Activated CD4-positive, alpha-beta memory T cell treated with anti-CD3 and anti-CD28 coated beads, Interleukin-2, amount 10 ng/mL, durations not matched to agents 7 days and 5 days (primary cell): ENCODE results near the gene PALLD. TPM values are rescaled to one million over a fixed set of nuclear protein-coding genes. Genes with fewer than 3 reads are reported as not detected.

ENCODE experiments used
- CTCF ChIA-PET: fragments of 350-600 bp; sonication (Branson Sonifier 250); formaldehyde crosslinking; loops from one replicate; lab custom pipeline; 2021; ENCODE audit warnings: antibody characterized with exemption, inconsistent platforms; lab: Charles Lee
- POLR2A ChIA-PET: fragments of 350-600 bp; sonication (Branson Sonifier 250); formaldehyde crosslinking; loops from one replicate; lab custom pipeline; 2021; ENCODE audit warnings: antibody characterized with exemption; lab: Charles Lee
- DNase-seq: peaks from one replicate; pipeline ENCODE4 v3.0.0-alpha.2; 2020
- H3K27ac Mint-ChIP-seq: one replicate; pipeline ENCODE4 v1.8.0; 2021; ENCODE audit warnings: mild to moderate bottlenecking, mixed read lengths
- H3K27me3 Mint-ChIP-seq: one replicate; pipeline ENCODE4 v1.8.0; 2021; ENCODE audit warnings: mixed read lengths
- H3K36me3 Mint-ChIP-seq: one replicate; pipeline ENCODE4 v1.8.0; 2021; ENCODE audit warnings: low read depth, mixed read lengths
- H3K4me1 Mint-ChIP-seq: one replicate; pipeline ENCODE4 v1.8.0; 2021; ENCODE audit warnings: mixed read lengths
- H3K4me3 Mint-ChIP-seq: one replicate; pipeline ENCODE4 v1.8.0; 2021; ENCODE audit warnings: mild to moderate bottlenecking, mixed read lengths
- H3K9me3 Mint-ChIP-seq: one replicate; pipeline ENCODE4 v1.8.0; 2021; ENCODE audit warnings: mixed read lengths
- total RNA-seq, 2 experiments: library from RNA; stranded (reverse); gene quantifications; one replicate each; pipeline ENCODE4 v1.2.3, GENCODE V29; 2021

PALLD gene
- total RNA-seq, 2 experiments from 2014 or later: 5.4 to 5.8 TPM

- CTCF ChIA-PET: no interaction called here
- no peaks in the 10 kb centered on the region for H3K36me3 Mint-ChIP-seq
- peak overlapping the region; percentile 45 for H3K4me3 Mint-ChIP-seq
- no peaks in the 10 kb centered on the region for H3K9me3 Mint-ChIP-seq
- peaks cover 14% of the 10 kb centered on the region for H3K27me3 Mint-ChIP-seq
- POLR2A ChIA-PET: interaction anchor here (1.0 to 2.1 kb wide), 2 partner anchors 10 to 15 kb away, joined by 3 to 8 read pairs; no protein-coding TSS in a partner anchor
- H3K4me1 Mint-ChIP-seq: peaks cover 40% of the 10 kb centered on the region
- H3K27ac Mint-ChIP-seq: no peak overlapping the region
- no peak for DNase-seq
Observed at GRCh38 chr4:168841672-168842019, 344.8 kb downstream of the PALLD start.

- ChIA-PET CTCF (interaction anchor here (1.3 kb wide), 2 partner anchors 12 to 524 kb away, joined by 3 read pairs; no protein-coding TSS in a partner anchor), POLR2A (interaction anchor here (1.0 to 2.1 kb wide), 2 partner anchors 10 to 15 kb away, joined by 3 to 8 read pairs; no protein-coding TSS in a partner anchor)
- peaks cover 14% of the 10 kb centered on the region for H3K27me3 Mint-ChIP-seq
- H3K36me3 Mint-ChIP-seq: no peaks in the 10 kb centered on the region
- peaks cover 37% of the 10 kb centered on the region for H3K4me1 Mint-ChIP-seq
- DNase-seq: no peak
- H3K27ac Mint-ChIP-seq: no peak overlapping the region
- no peaks in the 10 kb centered on the region for H3K9me3 Mint-ChIP-seq
- H3K4me3 Mint-ChIP-seq: no peak overlapping the region
Observed at GRCh38 chr4:168842186-168842585, 345.3 kb downstream of the PALLD start.

- H3K4me3 Mint-ChIP-seq: no peak overlapping the region
- H3K27ac Mint-ChIP-seq: no peak overlapping the region
- ChIA-PET POLR2A (no interaction called here), CTCF (interaction anchor here (1.3 kb wide), 2 partner anchors 11 to 526 kb away, joined by 3 read pairs; no protein-coding TSS in a partner anchor)
- DNase-seq: no peak
- no peaks in the 10 kb centered on the region for H3K9me3 Mint-ChIP-seq
- H3K36me3 Mint-ChIP-seq: no peaks in the 10 kb centered on the region
- H3K27me3 Mint-ChIP-seq: peaks cover 9% of the 10 kb centered on the region
- H3K4me1 Mint-ChIP-seq: peaks cover 33% of the 10 kb centered on the region
Observed at GRCh38 chr4:168843635-168844034, 346.8 kb downstream of the PALLD start.

- ChIA-PET POLR2A (no interaction called here), CTCF (no interaction called here)
- Mint-ChIP-seq H3K4me1 (peaks cover 34% of the 10 kb centered on the region), H3K4me3 (no peak overlapping the region), H3K36me3 (no peaks in the 10 kb centered on the region), H3K27ac (no peak overlapping the region), H3K9me3 (no peaks in the 10 kb centered on the region), H3K27me3 (peaks cover 9% of the 10 kb centered on the region)
- DNase-seq: no peak
Observed at GRCh38 chr4:168844353-168845049, 347.6 kb downstream of the PALLD start.

- Mint-ChIP-seq H3K27me3 (peaks cover 9% of the 10 kb centered on the region), H3K27ac (no peak overlapping the region), H3K4me3 (no peak overlapping the region), H3K4me1 (peaks cover 25% of the 10 kb centered on the region), H3K9me3 (no peaks in the 10 kb centered on the region), H3K36me3 (no peaks in the 10 kb centered on the region)
- DNase-seq: no peak
- ChIA-PET CTCF (no interaction called here), POLR2A (no interaction called here)
Observed at GRCh38 chr4:168845897-168846296, 349.0 kb downstream of the PALLD start.

- CTCF ChIA-PET: no interaction called here
Observed at GRCh38 chr4:168846414-168846813, 349.6 kb downstream of the PALLD start.

GRCh38 chr4:168847771-168848502 lies 351.1 kb downstream of the PALLD start:
- Mint-ChIP-seq H3K4me3 (no peak overlapping the region), H3K4me1 (peaks cover 18% of the 10 kb centered on the region), H3K27ac (peak overlapping the region; percentile 24), H3K9me3 (no peaks in the 10 kb centered on the region), H3K27me3 (peaks cover 9% of the 10 kb centered on the region), H3K36me3 (no peaks in the 10 kb centered on the region)
- DNase-seq: no peak
- ChIA-PET CTCF (no interaction called here), POLR2A (interaction anchor here (1.1 kb wide), 1 partner anchor 16 kb away, joined by 4 read pairs; no protein-coding TSS in a partner anchor)

More at GRCh38 chr4:168846414-168846813, 349.6 kb downstream of the PALLD start:
- DNase-seq: no peak
- Mint-ChIP-seq H3K36me3 (no peaks in the 10 kb centered on the region), H3K9me3 (no peaks in the 10 kb centered on the region), H3K27ac (no peak overlapping the region), H3K4me1 (peaks cover 23% of the 10 kb centered on the region), H3K4me3 (no peak overlapping the region), H3K27me3 (peaks cover 9% of the 10 kb centered on the region)
- POLR2A ChIA-PET: no interaction called here

GRCh38 chr4:168849030-168849675 lies 352.3 kb downstream of the PALLD start:
- DNase-seq: no peak
- Mint-ChIP-seq H3K4me1 (peaks cover 30% of the 10 kb centered on the region), H3K9me3 (no peaks in the 10 kb centered on the region), H3K27me3 (peaks cover 6% of the 10 kb centered on the region), H3K36me3 (no peaks in the 10 kb centered on the region), H3K27ac (no peak overlapping the region), H3K4me3 (no peak overlapping the region)
- ChIA-PET POLR2A (interaction anchor here (1.1 kb wide), 1 partner anchor 17 kb away, joined by 4 read pairs; no protein-coding TSS in a partner anchor), CTCF (no interaction called here)

- CTCF ChIA-PET: no interaction called here
- Mint-ChIP-seq H3K4me1 (peaks cover 34% of the 10 kb centered on the region), H3K27ac (no peak overlapping the region), H3K27me3 (peaks cover 2% of the 10 kb centered on the region), H3K9me3 (no peaks in the 10 kb centered on the region), H3K4me3 (no peak overlapping the region), H3K36me3 (no peaks in the 10 kb centered on the region)
- POLR2A ChIA-PET: no interaction called here
- no peak for DNase-seq
Observed at GRCh38 chr4:168849997-168850396, 353.1 kb downstream of the PALLD start.

GRCh38 chr4:168852387-168852786 lies 355.5 kb downstream of the PALLD start:
- H3K27ac Mint-ChIP-seq: no peak overlapping the region
- POLR2A ChIA-PET: interaction anchor here (0.9 to 1.5 kb wide), 2 partner anchors 9 to 12 kb away, joined by 3 to 4 read pairs; no protein-coding TSS in a partner anchor
- CTCF ChIA-PET: interaction anchor here (0.5 to 1.9 kb wide), 2 partner anchors 19 to 460 kb away, joined by 4 to 6 read pairs; no protein-coding TSS in a partner anchor
- H3K36me3 Mint-ChIP-seq: peaks cover 4% of the 10 kb centered on the region
- peaks cover 4% of the 10 kb centered on the region for H3K9me3 Mint-ChIP-seq
- H3K4me3 Mint-ChIP-seq: no peak overlapping the region
- no peak for DNase-seq
- peaks cover 3% of the 10 kb centered on the region for H3K27me3 Mint-ChIP-seq
- peaks cover 46% of the 10 kb centered on the region for H3K4me1 Mint-ChIP-seq

GRCh38 chr4:168852933-168853713 lies 356.3 kb downstream of the PALLD start:
- Mint-ChIP-seq H3K9me3 (peaks cover 4% of the 10 kb centered on the region), H3K27me3 (peaks cover 3% of the 10 kb centered on the region), H3K27ac (no peak overlapping the region), H3K4me3 (no peak overlapping the region), H3K4me1 (peaks cover 49% of the 10 kb centered on the region), H3K36me3 (peaks cover 4% of the 10 kb centered on the region)
- POLR2A ChIA-PET: interaction anchor here (0.9 to 1.5 kb wide), 3 partner anchors 8 to 22 kb away, joined by 3 to 4 read pairs (median 3); no protein-coding TSS in a partner anchor
- CTCF ChIA-PET: interaction anchor here (0.8 to 1.9 kb wide), 2 partner anchors 20 to 144 kb away, joined by 3 to 6 read pairs; no protein-coding TSS in a partner anchor
- DNase-seq: no peak

- H3K9me3 Mint-ChIP-seq: peaks cover 4% of the 10 kb centered on the region
- POLR2A ChIA-PET: interaction anchor here (1.2 kb wide), 1 partner anchor 22 kb away, joined by 3 read pairs; no protein-coding TSS in a partner anchor
- H3K36me3 Mint-ChIP-seq: peaks cover 4% of the 10 kb centered on the region
- no peak for DNase-seq
- CTCF ChIA-PET: interaction anchor here (0.8 to 1.4 kb wide), 2 partner anchors 11 to 144 kb away, joined by 3 read pairs; no protein-coding TSS in a partner anchor
- H3K27ac Mint-ChIP-seq: no peak overlapping the region
- H3K4me1 Mint-ChIP-seq: peaks cover 46% of the 10 kb centered on the region
- no peak overlapping the region for H3K4me3 Mint-ChIP-seq
- peaks cover 3% of the 10 kb centered on the region for H3K27me3 Mint-ChIP-seq
Observed at GRCh38 chr4:168853770-168854169, 356.9 kb downstream of the PALLD start.
